Caco-2 (cell line): ENCODE results near the gene CNOT1. TPM values are rescaled to one million over a fixed set of nuclear protein-coding genes. Genes with fewer than 3 reads are reported as not detected.

Experiments
- BruUV-seq: library from RNA; stranded (reverse); fragments of 400-500 nt; replicated peaks from 2 replicates; lab custom pipeline; 2021; lab: Mats Ljungman, UMichigan
- CTCF ChIA-PET: fragments of 300-600 bp; sonication (Branson Sonifier 250); formaldehyde crosslinking; loops from one replicate; lab custom pipeline; 2022; ENCODE audit warnings: antibody characterized with exemption; lab: Charles Lee
- POLR2A ChIA-PET: fragments of 300-600 bp; sonication (Branson Sonifier 250); formaldehyde crosslinking; loops from one replicate; lab custom pipeline; 2022; ENCODE audit warnings: antibody characterized with exemption; lab: Charles Lee
- DNase-seq, 2 experiments: peaks; one replicate each; pipeline versions ENCODE4 v3.0.0 to v3.0.0-alpha.2; 2020 to 2022
- H3K27me3 ChIP-seq: replicated peaks from 2 replicates; pipeline ENCODE4 v1.6.0; 2011; ENCODE audit warnings: low read length; ENCODE audit not compliant: control insufficient read depth, insufficient read depth
- H3K36me3 ChIP-seq: 2 replicates; pipeline ENCODE4 v1.5.1; 2011; ENCODE audit warnings: low read length; ENCODE audit not compliant: control insufficient read depth, insufficient read depth
- H3K4me1 ChIP-seq: fragments of 250-450 bp; sonication (Bioruptor Pico); 2 replicates; pipeline ENCODE4 v1.5.1; 2020; ENCODE audit warnings: mild to moderate bottlenecking
- H3K4me3 ChIP-seq: 2 replicates; pipeline ENCODE4 v1.5.1; 2011; ENCODE audit warnings: low read depth, mild to moderate bottlenecking, control low read depth, low read length
- H3K9me3 ChIP-seq: fragments of 250-450 bp; sonication (Bioruptor Pico); 2 replicates; pipeline ENCODE4 v1.5.1; 2020; ENCODE audit warnings: mild to moderate bottlenecking, moderate library complexity
- H3K27ac Mint-ChIP-seq: one replicate; pipeline ENCODE4 v1.8.0; 2022; ENCODE audit warnings: mixed read lengths; ENCODE audit not compliant: unreplicated experiment
- H3K27me3 Mint-ChIP-seq: one replicate; pipeline ENCODE4 v1.8.0; 2022; ENCODE audit warnings: mixed read lengths; ENCODE audit not compliant: insufficient read depth, unreplicated experiment
- H3K36me3 Mint-ChIP-seq: one replicate; pipeline ENCODE4 v1.8.0; 2022; ENCODE audit warnings: mild to moderate bottlenecking, mixed read lengths; ENCODE audit not compliant: insufficient read depth, unreplicated experiment
- H3K4me1 Mint-ChIP-seq: one replicate; pipeline ENCODE4 v1.8.0; 2022; ENCODE audit warnings: low read depth, mixed read lengths; ENCODE audit not compliant: unreplicated experiment
- H3K4me3 Mint-ChIP-seq: one replicate; pipeline ENCODE4 v1.8.0; 2022; ENCODE audit warnings: mild to moderate bottlenecking, moderate library complexity, mixed read lengths; ENCODE audit not compliant: unreplicated experiment
- H3K9me3 Mint-ChIP-seq: one replicate; pipeline ENCODE4 v1.8.0; 2022; ENCODE audit warnings: mixed read lengths; ENCODE audit not compliant: unreplicated experiment
- CTCF ChIP-seq, 2 experiments: fragments of 200-600 bp in 1 of 2; IDR thresholded peaks; 1 replicate in 1 of 2; 2 replicates in 1 of 2; pipeline versions ENCODE4 v1.5.1 to v1.8.0; 2011 to 2022; ENCODE audit warnings: antibody characterized with exemption in 1 of 2, control low read depth in 1 of 2, inconsistent platforms in 1 of 2, low read depth in 1 of 2, low read length in 1 of 2, mild to moderate bottlenecking in 1 of 2, moderate library complexity in 1 of 2; ENCODE audit not compliant: insufficient read depth in 1 of 2, severe bottlenecking in 1 of 2, unreplicated experiment in 1 of 2
- intact Hi-C: fragments of 100-400 bp; cut with micrococcal nuclease; formaldehyde crosslinking; loops from one replicate; pipeline ENCODE4 v1.10.0; 2022; ENCODE audit not compliant: unreplicated experiment
- total RNA-seq: library from RNA; stranded (reverse); gene quantifications from 2 replicates; pipeline ENCODE4 v1.2.3, GENCODE V29; 2022

CNOT1 gene
- total RNA-seq, 1 experiment from 2014 or later: 413 TPM

- Histone ChIP-seq H3K4me1 (0 out of 2 replicates have a peak, but pooled peaks cover 13% of the 10 kb centered on the region), H3K9me3 (no peaks in the 10 kb centered on the region), H3K4me3 (no peak overlapping the region), H3K36me3 (peaks cover 11% of the 10 kb centered on the region), H3K27me3 (no peaks in the 10 kb centered on the region)
- Mint-ChIP-seq H3K27ac (peak overlapping the region; percentile 4), H3K4me1 (no peaks in the 10 kb centered on the region), H3K36me3 (peaks cover 100% of the 10 kb centered on the region), H3K4me3 (no peak overlapping the region), H3K9me3 (no peaks in the 10 kb centered on the region), H3K27me3 (no peaks in the 10 kb centered on the region)
- CTCF ChIA-PET: no interaction called here
- DNase-seq: no peak
- no TSS peak for BruUV-seq
- POLR2A ChIA-PET: no interaction called here
- intact Hi-C loops: no loop called here
- no peak for TF ChIP-seq CTCF (IDR thresholded peaks at IDR 0.05; ENCODE audit: insufficient read depth in 1 of 2, low read depth in 1 of 2, low read length in 1 of 2, severe bottlenecking in 1 of 2, unreplicated experiment in 1 of 2)
Observed at GRCh38 chr16:58535100-58535499, 94.5 kb downstream of the CNOT1 start.

- Mint-ChIP-seq H3K4me3 (no peak overlapping the region), H3K4me1 (no peaks in the 10 kb centered on the region), H3K27ac (no peak overlapping the region), H3K9me3 (no peaks in the 10 kb centered on the region), H3K36me3 (peaks cover 100% of the 10 kb centered on the region), H3K27me3 (no peaks in the 10 kb centered on the region)
- ChIA-PET POLR2A (no interaction called here), CTCF (no interaction called here)
- no peaks in the 10 kb centered on the region for H3K9me3 ChIP-seq
- H3K4me1 ChIP-seq: 0 out of 2 replicates have a peak, but pooled peaks cover 13% of the 10 kb centered on the region
- no peak for DNase-seq
- H3K4me3 ChIP-seq: no peak overlapping the region
- H3K27me3 ChIP-seq: no peaks in the 10 kb centered on the region
- peaks cover 8% of the 10 kb centered on the region for H3K36me3 ChIP-seq
- BruUV-seq: no TSS peak
- intact Hi-C loops: no loop called here
- TF ChIP-seq CTCF (IDR thresholded peaks at IDR 0.05; ENCODE audit: insufficient read depth in 1 of 2, low read depth in 1 of 2, low read length in 1 of 2, severe bottlenecking in 1 of 2, unreplicated experiment in 1 of 2): no peak
Observed at GRCh38 chr16:58533751-58534470, 95.7 kb downstream of the CNOT1 start.

- ChIA-PET POLR2A (no interaction called here), CTCF (no interaction called here)
- no peak for TF ChIP-seq CTCF (IDR thresholded peaks at IDR 0.05; ENCODE audit: insufficient read depth in 1 of 2, low read depth in 1 of 2, low read length in 1 of 2, severe bottlenecking in 1 of 2, unreplicated experiment in 1 of 2)
- Histone ChIP-seq H3K36me3 (peaks cover 8% of the 10 kb centered on the region), H3K9me3 (no peaks in the 10 kb centered on the region), H3K27me3 (no peaks in the 10 kb centered on the region), H3K4me1 (0 out of 2 replicates have a peak, but pooled peaks cover 9% of the 10 kb centered on the region), H3K4me3 (no peak overlapping the region)
- Mint-ChIP-seq H3K27ac (no peak overlapping the region), H3K9me3 (no peaks in the 10 kb centered on the region), H3K27me3 (no peaks in the 10 kb centered on the region), H3K4me3 (no peak overlapping the region), H3K4me1 (no peaks in the 10 kb centered on the region), H3K36me3 (peaks cover 100% of the 10 kb centered on the region)
- no peak for DNase-seq
- no TSS peak for BruUV-seq
- intact Hi-C loops: no loop called here
Observed at GRCh38 chr16:58532414-58532813, 97.2 kb downstream of the CNOT1 start.
